DOHH2 (cell line): ENCODE data around the gene PAPOLG.

Experiments used
- CTCF ChIP-seq: fragments of 200-600 bp; sonication (generic); IDR thresholded peaks from one replicate; pipeline ENCODE4 v1.5.1; 2014; ENCODE audit warnings: antibody characterized with exemption, mild to moderate bottlenecking, low read depth, low read length; ENCODE audit not compliant: poor library complexity, severe bottlenecking
- EZH2phosphoT487 ChIP-seq: fragments of 200-600 bp; sonication (generic); IDR thresholded peaks from 2 replicates; pipeline ENCODE4 v1.6.1; 2017; ENCODE audit warnings: borderline replicate concordance, mild to moderate bottlenecking, antibody characterized with exemption, low read length, moderate library complexity, mixed read lengths

- TF ChIP-seq CTCF (no peak), EZH2phosphoT487 (no peak)
These were observed 55.7 kb downstream of the PAPOLG start for GRCh38 chr2:60811491-60812375.
